Posterior cingulate gyrus (tissue), 11 donors: ENCODE measurements around the gene EIF4A3.
"Not testable (repeated sequence)": the region's sequence is repeated elsewhere in the genome, so short reads cannot be mapped to it uniquely, and the experiment has no call there.

Experiments
- DNase-seq, 10 donors: peaks; one replicate each; pipeline versions ENCODE4 v3.0.0 to v3.0.0-alpha.2; 2020 to 2021; ENCODE audit warnings: mixed read lengths in 3 of 10
- intact Hi-C: fragments of 100-400 bp; cut with DNase I; formaldehyde crosslinking; loops from one replicate; pipeline ENCODE4 v1.15.1; 2023

Gene EIF4A3

DNA sequence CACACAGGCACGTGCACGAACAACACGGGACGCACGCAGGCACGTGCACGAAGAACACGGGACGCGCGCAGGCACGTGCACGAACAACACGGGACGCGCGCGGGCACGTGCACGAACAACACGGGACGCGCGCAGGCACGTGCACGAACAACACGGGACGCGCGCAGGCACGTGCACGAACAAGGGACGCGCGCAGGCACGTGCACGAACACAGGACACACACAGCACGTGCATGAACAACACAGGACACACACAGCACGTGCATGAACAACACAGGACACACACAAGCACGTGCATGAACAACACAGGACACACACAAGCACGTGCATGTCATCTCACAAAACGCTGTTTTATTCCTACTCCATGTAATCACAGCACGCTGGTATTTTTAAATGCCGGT lies 56.8 kb downstream of the EIF4A3 start:
- DNase-seq, result peak in 1 of 10 donors; percentile 2
- intact Hi-C loops, result not testable (repeated sequence)

DNA sequence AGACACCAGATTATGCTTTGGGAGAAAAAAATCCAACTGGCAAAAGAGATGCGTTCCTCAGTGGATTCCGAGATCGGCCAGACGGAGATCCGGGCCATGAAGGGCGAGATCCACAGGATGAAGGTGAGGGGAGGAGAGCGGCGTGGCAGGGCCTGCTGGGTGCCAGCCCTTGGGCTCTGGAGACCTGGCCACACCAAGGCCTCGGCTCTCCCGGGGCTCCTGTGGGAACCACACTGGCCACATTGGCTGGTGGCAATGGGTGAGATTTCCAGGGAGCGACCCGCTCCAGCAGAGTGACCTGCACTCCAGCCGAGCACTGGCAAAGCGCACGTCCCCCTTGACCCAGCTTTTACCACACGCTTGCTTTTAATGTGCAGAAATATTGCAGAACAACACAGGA lies 57.2 kb downstream of the EIF4A3 start:
- DNase-seq, result peak in 4 of 10 donors; percentile 21 to 82 (median 72)
- intact Hi-C loops, result loop anchor here (10.0 kb wide), 1 partner anchor 275 kb away; no protein-coding TSS in a partner anchor

DNA sequence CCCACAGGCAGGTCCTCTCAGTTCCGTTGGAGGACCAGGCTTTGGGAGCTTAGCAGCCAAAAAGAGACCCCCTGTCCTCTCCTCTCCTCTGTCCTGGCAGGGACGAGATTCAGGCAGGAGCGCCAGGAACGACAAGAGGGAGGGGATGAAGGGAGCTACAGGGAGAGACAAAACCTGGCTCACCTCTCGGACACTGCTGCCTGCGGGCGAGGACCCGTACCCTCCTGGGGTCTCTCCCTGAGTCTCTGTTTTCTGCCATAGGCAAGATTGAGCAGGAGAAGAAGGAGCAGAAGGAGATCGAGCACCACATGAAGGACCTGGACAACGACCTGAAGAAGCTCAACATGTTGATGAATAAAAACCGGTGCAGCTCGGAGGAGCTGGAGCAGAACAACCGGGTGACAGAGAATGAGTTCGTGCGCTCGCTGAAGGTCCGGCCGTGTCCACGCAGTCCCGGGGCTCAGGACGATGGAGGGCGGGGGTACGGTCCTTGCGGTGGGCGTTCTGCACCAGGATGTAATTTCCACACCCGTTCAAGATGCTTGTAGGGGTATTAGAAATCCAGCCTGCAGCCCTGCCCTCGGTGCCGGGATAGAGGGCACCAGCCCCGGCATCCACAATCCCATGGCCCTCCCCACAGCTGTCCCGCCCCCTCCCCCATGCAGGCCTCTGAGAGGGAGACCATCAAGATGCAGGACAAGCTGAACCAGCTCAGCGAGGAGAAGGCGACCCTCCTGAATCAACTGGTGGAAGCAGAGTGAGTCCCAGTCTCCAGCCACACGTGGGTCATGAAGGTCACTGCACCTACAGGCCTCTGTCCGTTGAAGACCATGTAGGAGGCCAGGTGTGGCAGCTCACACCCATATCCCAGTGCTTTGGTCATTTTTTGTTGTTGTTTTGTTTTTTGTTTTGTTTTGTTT lies 59.3 kb downstream of the EIF4A3 start:
- intact Hi-C loops, result loop anchor here (10.0 kb wide), 1 partner anchor 277 kb away; no protein-coding TSS in a partner anchor

DNA sequence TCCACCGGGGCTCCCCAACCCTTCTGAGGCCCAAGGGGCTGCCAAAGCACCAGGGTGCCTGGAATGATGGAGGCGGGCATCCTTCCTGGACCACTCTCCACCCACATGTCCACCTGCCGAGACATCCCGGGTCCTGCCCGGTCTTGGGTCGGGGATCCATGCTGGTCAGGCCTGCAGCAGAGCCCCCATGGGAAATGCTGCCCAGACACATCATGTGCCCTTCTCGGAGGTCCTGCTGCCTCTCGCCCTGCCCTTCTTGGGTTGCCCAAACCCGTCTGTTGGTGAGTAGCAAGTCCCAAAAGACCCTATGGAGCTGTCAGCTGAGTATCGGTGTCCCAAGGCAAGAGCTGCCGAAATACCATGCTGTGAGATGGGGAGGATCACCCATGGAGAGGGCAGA lies 60.3 kb downstream of the EIF4A3 start:
- peak in 3 of 10 donors; percentile 50 to 76 (median 67) for DNase-seq
- intact Hi-C loops, result loop anchor here (10.0 kb wide), 1 partner anchor 278 kb away; no protein-coding TSS in a partner anchor

More for the DNA sequence above, 59.3 kb downstream of the EIF4A3 start:
- peak in 3 of 10 donors; percentile 26 to 62 (median 61) for DNase-seq

DNA sequence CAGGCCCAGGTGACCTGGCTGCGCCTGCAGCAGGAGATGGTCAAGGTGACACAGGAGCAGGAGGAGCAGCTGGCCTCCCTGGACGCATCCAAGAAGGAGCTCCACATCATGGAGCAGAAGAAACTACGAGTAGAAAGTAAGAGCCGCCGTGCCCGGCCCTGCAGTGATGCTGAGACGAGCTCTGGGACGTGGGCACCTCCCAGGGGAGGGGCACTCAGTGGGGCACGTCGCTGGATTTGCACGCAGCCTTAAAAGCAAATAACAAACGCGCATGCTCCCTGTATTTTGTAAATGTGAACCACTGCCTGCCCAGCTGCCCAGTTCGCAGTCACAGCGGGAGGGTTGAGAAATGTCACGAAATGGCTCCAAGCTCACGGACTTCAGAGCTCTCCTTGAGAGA lies 60.8 kb downstream of the EIF4A3 start:
- peak in 3 of 10 donors; percentile 39 to 76 (median 66) for DNase-seq
- intact Hi-C loops, result loop anchor here (10.0 kb wide), 1 partner anchor 279 kb away; no protein-coding TSS in a partner anchor

DNA sequence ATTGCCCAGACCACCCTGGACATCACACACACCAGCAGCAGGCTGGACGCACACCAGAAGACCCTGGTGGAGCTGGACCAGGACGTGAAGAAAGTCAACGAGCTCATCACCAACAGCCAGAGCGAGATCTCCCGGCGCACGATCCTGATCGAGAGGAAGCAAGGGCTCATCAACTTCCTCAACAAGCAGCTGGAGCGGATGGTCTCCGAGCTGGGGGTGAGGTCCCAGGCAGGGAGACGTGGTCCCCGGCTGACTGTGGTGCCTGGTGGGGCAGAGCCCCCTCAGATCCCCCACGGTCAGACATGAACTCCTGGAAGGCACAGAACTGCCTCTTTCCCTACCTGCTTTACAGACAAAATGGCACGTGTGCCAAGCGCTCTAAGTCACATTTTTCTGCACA lies 62.2 kb downstream of the EIF4A3 start:
- peak in 3 of 10 donors; percentile 39 to 73 (median 61) for DNase-seq
- intact Hi-C loops, result loop anchor here (10.0 kb wide), 1 partner anchor 280 kb away; no protein-coding TSS in a partner anchor
